Non-pigmented ciliary epithelial cell (primary cell): ENCODE results near the gene SNRPA1.

ENCODE experiments used
- DNase-seq: peaks from one replicate; pipeline ENCODE4 v3.0.0-alpha.2; 2010; ENCODE audit warnings: low read depth

Gene SNRPA1

DNA sequence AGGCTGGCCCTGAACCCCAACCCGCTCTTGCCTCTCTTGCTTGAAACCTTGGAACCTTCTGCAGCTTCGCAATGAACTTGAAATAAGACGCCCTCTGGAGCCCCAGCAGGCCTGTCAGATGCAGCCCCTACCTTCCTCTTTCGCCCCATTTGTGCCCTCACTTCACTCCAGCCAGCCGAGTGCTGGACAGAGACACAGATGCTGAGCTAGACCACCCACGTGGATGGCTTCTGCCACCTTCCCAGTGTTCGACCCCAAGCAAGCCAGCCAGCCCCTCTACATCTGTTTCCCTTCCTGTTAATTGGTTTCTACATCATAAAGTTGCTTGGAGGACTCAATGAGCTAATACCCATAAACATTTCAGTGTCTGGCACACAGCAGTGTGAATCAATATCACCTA lies 23.8 kb upstream of the SNRPA1 start:
- no peak for DNase-seq

DNA sequence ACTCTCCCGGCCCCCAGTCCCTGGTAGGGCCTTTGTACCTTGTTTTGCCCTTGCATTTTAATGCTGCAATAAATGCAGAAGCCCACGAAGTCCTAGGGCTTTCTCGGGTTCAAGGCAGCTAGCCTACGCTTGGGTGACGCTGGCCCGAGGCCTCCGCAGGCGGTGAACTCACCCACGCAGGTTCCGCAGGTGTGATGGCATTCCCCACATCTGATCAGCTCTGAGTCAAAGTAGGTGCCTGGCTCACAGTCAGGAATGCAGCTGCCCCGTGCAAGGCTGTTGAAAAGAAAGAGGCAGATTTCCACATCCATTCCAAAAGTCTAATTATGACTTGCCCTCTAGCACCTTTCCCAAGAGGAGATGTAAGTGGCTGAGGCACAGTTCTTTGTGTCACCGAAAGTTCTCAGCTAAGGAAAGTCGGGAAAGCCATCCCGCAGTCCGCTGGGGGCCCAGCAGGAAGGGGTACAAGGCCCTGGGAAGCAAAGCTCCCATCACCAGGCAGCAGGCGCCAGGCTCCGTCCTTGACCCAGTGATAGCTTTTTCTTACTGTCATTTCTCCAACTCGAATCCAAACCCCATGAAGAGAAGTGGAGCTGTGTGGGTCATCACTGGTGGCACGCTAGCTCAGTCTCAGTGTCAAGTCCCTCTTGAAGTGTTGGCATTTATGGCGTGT lies 23.2 kb upstream of the SNRPA1 start:
- no peak for DNase-seq

DNA sequence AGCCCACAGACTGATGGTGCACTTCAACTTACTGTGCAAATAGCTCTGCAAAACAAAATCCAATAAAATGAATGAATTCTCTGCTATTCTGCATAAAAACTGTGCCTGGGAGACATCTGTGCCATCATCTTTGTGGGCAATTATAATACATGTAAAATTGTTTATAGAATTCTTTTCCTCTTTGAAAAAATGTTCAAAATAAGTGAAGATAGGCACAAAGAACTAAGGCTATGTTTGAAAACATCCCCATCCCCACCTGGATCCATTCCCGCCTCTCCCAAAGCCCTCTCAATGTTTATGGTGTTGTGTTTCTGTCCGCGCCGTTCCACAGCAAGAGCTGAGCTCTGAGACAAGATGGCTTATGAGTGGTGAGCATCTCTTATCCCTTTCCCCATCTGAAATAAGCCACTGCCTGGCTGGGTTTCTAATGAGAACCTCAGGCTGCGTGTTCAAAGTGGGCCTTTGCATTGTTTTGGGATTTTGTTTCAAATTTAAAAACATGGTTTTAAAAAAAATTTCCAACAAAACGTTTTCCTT lies 22.4 kb upstream of the SNRPA1 start:
- no peak for DNase-seq

DNA sequence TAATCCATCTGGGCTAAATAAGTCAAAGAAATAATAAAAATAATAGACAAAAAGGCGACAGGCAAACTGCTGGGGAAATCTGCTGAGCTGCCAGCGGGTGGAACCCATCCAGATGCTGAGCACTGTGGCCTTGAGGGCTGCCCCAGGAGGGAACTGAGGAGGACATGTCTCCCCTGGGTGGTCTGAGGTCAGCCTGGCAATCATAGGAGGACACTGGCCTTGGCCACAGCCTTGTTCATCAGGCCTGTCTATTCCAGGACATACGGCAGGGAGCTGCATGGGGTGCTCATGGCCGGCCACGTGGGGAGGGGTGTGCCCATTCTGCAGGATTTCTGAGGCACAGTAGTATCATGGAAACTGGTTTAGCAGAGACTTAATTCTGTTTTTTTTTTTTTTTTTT lies 21.5 kb upstream of the SNRPA1 start:
- DNase-seq = no peak

DNA sequence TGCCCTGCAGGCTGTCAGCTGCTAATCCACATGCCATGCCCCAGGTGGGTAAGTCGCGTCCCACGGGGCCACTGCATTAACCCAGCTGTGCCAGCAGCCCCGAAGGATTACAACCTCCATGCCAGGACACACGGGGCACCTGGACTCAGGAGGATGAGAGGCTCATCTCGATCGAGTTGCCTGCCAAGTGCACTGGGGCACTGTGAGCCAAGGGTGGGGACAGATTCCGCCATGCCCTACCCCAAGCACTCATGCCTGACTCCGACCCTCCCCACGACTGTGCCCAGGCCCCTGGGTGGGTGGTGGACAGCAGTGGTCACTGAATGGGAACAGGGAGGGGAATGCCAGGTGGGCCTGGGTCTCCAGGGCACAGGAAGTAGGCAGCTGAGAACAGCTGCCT lies 20.7 kb upstream of the SNRPA1 start:
- no peak for DNase-seq

DNA sequence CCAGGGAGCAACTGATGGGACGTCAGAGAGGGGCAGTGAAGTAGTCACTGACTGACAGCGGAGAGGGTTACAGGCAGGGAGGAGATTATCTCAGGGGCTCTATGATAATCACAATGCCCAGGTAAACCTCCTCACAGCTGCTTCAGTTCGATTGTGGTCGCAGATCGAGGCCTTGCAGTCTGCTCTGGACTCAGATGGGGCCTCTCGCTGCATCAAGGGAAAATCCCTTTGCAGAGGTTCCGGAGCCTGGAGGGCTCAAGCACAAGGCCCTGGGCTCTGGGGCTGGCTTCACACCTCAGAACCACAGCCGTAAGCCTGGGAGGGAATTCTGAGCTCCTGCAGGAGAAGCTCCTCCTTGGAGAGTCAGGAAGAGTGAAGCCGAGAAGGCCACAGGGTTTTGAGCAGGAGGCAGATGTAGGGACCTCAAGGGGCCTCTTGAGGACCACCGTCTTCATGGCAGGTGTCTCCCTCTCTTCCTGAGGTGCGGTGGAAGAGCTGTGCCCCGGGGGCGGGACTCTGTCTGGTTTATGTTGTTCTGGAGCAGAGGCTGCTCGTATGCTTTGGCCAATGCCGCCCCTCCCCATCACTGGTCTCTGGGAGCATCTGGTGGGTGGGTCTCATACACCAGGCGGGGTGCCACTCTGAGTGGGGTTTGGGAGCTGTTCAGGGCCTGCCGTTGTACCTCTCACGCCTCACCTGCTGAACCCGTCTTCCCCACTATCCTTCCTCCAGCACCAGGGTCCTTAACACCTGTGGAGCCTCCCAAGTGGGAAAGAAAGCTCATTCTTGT lies 19.5 kb upstream of the SNRPA1 start:
- no peak for DNase-seq

DNA sequence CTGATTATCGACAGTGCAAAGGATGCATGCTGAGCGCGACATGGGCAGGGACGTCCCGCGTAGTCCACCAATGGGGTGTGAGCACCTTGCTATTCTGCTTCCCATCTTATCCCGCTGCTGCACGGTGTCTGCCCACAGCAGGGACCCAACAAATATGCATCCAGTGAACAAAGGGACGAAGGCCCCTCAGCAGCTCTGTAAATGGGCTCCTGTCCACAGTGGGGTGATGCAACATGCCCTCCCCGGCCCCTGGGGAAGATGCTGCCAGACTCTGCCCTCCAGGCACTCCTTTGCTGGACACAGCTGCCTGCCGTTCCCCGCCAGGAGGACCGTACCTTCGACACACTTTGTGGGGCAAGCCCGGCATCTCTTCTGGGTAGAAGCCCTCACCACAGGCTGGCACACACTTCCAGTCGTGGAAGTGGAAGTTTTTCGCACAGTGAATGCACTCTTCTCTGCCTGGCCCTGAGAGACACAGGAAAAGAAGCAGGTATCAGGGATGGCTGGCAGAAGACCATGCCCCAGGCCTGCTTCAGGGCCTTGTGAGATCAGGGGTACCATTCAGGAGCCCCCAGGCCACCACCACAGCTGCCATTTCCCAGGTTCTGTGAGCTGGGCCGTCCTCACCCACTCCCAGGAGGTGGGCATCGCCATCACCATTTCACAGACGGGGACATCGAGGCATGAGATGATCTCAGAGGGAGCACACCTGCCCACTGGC lies 18.2 kb upstream of the SNRPA1 start:
- DNase-seq = no peak

DNA sequence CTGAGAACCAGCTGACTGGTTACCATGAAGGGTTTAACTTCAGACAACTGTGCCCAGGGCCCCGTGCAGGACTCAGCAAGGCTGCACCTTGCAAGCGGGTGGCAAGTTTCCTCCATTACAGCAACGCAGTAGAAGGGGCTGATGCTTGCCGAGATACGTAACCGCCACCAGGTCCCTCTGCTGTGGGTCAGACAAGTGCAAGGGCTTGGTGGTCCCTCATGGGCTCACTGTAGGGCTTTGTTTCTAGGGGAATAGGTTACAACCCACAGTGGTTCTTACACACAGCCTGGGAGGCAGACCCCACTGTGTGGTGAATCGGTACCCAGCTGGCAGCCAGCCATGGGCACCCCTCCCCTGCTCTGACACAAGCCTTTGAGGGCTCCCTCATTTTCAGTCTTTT lies 15.5 kb upstream of the SNRPA1 start:
- DNase-seq = no peak

DNA sequence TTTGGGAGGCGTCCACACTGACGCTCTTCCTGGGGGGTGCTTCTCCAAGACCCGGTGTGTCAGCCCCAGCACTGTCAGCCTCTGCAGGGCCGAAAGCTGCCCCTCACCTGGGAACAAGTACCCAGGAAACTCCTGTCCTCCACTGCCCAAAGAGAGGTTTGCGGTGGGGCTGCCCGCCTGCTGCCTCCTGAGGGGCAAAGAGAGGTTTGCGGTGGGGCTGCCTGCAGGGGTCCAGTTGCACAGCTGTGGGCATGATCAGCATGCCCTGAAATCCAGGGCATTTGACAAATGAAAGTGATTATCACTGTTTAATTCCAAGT lies 15.1 kb upstream of the SNRPA1 start:
- no peak for DNase-seq

DNA sequence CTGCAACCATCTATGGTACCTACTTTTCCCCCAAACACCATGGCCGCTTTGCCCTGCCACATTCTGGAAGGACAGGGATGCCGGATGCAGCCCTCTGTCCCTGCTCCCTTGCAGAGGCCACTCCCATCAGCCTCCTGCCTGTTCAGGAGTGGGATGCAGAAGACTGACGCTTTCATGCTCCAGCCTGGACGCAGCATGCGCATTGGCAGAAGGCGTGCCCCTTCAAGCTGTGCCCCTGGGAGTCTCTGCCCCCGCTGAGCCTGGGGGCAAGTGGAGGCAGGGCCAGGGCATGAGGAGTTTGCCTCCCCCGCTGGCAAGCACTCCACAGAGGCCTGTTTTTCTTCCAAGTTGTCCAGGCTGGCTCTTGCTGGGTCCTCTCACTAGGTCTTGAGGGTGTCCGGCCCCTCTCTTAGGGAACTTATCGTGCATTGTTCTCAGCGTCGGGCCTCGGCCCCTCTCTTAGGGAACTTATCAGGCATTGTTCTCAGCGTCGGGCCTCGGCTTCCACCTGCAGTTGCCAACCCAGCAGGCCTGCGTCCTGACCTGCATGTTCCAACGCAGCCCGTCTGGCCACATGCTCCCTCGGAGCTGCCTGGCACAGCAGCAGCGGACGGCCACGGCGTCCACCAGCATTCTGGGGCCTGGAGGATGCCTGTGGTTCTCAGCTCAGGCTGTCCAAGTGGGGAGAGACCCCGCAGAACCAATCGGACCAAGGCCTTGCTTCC lies 14.6 kb upstream of the SNRPA1 start:
- DNase-seq = no peak

DNA sequence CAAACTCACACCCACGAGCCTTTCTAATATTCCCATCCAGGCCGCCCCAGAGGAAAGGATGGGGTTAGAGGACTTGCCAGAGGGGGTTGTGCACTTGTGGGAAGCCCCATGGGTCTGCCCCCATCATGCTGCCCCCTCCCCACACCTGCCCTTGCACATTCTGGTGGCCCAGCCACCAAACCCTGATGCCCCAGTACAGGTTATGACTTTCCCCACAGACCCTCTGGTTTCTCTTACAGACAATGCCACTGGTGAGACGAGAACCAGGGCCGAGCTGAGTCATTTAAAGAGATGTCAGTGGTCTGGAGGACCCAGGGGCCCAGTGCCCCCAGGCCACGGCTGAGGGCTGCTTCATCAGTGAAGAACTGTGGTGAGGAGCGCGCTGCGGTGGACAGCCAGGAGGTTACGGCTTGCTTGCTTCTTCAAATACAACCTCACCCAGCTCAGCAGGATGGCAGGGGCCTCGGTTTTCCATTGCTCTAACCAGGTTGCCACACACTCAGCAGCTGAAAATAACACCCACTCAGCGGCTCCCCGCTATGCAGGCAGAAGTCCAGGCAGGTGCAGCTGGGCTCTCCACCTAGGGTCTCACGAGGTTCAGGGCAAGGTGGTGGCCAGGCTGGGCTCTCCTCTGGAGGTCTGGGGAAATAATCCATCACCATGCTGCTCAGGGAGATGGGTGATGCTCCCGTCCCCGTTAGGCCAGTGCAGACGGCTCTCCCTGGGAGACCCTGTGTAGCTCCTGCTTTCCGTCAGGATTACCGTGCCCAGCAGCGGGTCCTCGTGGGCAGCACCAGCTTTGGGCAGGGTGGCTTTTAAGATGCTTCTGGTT lies 13.8 kb upstream of the SNRPA1 start:
- DNase-seq = no peak

DNA sequence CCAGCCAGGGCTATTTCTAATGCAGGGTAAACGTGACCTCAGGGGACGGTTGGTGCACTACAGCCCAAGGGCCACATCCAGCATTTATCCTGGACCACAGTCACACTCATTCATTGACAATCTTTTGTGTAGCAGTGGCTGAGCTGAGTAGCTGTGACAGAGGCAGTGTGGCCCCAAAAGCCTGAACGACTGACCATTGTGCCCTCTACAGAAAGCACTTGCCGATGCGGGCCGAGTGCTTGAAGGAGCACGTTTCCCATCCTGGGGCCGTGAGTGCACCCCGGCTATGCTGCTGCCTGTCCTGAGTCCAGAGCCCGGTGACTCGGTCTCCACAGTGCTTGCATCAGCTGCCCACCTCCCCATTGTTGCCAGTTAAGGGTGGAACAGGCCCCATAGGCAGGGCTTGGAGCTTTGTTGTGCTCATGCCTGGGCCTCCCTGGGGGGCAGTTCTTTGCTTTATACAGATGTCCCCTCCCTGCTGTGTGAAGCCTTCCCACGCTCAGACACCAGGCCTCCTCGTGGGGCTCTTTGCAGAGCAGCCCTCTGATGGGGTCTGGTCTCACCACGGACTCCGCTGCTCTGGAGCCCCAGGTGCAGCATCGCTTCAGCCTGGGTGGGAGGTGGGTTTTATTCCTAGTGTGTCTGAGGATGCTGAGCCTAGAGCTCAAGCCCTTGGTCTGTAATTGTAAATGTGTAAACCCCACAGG lies 13.0 kb upstream of the SNRPA1 start:
- no peak for DNase-seq

DNA sequence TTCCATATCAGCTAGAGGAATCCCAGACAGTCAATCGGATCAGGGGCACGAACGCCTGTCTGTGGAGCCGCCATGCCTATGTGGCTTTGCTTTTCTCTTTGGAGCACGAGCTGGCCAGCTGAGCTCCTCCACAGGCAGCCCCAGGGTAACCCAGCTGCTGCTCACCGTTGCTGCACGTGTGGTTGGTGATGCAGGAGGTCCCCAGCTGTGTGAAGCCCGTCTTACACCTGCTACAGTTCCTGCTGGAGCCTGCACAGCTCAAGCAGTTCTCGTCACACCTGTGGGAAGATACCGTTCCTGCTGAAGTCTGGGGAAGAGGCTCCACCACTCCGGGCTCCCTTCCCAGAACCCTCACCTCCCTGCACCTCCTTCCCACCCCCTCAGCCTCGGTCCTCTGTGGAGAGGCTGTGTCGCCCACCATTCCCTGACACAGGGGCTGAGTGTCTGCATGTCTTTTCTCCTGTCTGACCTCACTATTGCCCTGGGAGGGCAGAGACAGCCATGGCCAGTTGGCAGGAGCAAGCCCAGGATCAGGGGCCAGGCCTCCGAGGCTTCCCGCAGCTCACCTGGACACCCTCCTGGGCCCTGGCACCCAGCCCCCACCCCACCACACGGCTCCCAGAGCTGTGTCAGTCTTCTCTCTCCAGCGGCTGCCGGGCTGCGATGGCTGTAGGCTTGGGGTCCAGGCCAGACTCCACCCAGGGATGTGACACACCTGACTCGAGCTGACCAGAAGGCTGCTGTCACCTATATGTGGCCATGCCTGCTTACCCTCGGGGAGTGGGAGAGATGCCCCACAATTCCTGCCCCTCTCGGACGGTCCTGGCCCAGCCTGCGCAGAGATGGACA lies 12.2 kb upstream of the SNRPA1 start:
- no peak for DNase-seq

DNA sequence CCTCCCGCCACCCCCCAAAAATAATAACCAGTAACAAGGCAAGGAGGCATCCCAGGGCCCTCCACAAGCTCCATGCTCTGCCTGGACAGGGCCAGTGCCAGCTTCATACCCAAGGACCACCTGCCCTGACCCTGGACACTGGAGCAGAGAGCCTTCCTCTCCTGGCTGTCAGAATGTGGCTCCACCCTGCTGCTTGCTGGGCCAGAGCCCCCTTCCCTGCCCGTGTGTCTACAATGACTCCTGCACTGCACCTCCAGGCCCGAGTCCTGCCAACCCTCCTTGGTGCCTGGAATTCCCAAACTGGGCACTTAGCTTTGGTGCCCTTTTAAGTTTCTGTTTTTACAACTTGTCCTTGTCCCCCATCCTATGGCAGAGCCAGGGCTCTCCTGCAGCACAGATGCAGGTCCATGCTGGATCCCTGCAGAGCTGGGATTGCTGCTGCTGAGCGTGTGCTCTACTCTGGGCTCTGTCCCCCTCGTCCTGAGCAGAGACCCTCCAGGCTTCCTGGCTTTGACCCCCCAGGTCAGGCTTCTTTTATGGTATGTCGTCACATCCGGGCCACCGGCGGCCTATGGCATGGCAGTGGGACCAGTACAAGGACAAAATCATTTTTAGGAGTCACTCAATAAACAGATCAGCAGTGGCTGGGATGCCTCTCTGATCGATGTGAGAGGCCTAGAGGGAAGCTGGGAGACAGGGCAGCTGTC lies 11.4 kb upstream of the SNRPA1 start:
- no peak for DNase-seq

DNA sequence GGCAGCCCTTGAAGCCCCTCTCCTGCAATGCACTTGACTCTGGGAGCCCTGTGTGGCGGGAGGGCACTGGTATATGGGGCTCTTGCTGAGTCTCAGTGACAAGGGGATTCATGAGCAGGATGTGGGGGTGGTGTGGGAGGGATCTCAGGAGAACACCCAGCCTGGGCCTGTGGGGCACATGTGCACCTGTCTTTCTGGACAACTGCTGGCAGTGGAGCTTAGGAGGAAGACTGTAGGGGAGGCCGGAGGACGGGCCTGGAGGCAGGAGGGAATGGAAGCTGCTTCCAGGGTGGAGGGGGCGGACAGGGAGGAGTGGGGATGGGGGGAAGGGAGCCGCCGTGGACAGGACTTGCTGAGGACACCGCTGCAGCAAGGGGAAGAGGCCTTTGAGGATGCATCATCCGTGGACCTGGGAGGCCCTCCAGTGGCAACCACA lies 10.8 kb upstream of the SNRPA1 start:
- DNase-seq = no peak

DNA sequence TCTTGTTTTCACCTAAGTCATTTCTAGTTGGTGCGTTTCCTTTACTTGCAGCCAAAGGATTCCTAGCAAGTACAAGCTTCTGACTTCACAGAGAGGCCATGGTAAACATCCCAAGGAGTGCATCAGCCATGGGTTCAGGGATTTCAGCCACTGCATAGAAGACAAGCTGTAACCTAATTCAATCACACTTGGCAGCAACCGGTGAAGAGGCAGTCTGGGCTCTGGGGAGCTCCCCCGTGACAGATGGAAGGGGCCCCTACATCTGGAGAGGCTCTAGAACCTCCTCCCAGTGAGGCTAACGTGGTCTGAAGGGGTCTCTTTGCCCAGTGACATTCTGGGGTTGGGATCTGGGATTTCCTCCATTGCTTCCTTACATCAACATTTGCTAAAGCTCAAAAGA lies 8.4 kb upstream of the SNRPA1 start:
- DNase-seq = no peak

DNA sequence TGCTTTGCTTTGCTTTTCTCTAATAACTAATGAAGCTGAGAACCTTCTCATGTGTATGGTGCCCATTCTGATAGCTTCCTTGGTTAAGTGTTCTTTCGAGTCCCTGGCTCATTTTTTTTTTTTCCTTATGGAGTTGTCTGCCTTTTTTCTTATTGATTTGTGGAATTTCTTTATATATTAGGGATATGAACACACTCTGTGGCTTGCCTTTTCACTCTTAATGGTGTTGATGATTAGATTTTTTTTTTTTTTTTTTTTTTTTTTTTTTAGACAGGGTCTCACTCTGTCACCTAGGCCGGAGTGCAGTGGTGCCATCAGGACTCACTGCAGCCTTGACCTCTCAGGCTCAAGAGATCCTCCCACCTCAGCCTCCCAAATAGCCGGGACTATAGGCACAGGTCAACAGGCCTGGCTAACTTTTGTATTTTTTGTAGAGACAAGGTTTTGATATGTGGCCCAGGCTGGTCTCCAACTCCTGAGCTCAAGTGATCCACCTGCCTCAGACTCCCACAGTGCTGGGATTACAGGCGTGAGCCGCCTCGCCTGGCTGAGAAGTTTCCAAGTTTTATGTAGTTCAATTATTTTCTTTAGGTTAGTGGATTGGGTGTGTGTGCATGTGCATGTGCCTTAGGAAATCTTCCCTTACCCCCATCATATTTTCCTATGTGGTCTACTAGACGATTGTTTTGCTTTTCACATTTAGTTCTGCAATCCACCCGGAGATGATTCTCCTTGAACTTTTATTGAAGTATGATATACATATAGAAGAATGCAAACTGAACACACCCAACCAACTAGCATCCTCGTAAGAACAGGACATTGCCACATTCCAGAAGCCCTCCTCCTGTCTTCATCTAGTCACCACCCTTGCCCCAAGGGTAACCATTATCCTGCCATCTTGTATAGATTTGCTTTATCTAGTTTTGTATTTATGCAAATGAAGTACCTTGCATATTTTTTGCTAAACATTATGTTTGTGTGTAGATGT lies 1.7 kb upstream of the SNRPA1 start:
- DNase-seq = no peak

DNA sequence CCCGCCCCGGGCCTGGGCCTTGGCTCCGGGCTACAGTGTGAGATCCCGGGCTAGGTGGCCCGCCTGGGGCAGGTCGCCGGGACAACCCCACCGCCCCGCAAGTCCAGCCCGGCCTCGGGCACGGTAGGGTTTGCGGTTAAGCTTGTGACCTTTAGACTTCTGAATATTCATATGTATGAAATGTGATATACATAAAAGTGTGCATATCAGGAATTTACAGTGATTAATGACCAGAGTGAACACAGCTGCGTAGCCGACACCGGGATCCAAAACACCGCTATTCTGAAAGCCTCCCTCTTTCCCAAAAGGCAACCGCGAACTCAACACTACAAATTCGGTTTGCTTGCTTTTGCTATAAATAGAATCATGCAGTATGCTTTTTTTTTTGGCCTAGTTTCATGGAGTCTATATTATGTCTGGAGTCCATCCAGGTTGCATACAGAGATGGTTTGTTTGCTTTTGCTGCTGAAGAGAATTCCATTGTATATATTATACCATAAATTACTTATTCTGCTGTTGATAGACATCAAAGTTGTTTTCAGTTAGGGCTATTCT lies 636 bp upstream of the SNRPA1 start:
- DNase-seq = no peak
